Upper lobe of right lung (tissue), 1 donor: ENCODE results near the gene LGR6. TPM values are rescaled to one million over a fixed set of nuclear protein-coding genes. Genes with fewer than 3 reads are reported as not detected.

ENCODE experiments used
- ATAC-seq: fragments of 200-7000 bp; cut with Tn5 transposase; one replicate; pipeline ENCODE4 v1.9.1; 2020; ENCODE audit warnings: mild to moderate bottlenecking, moderate library complexity
- DNase-seq: peaks from one replicate; pipeline ENCODE4 v3.0.0-alpha.2; 2020
- H3K27ac ChIP-seq: fragments of 200-600 bp; one replicate; pipeline ENCODE4 v1.8.0; 2022
- H3K27me3 ChIP-seq: fragments of 200-600 bp; one replicate; pipeline ENCODE4 v1.8.0; 2022; ENCODE audit warnings: mild to moderate bottlenecking
- H3K36me3 ChIP-seq: fragments of 200-600 bp; one replicate; pipeline ENCODE4 v1.8.0; 2022
- H3K4me1 ChIP-seq: fragments of 200-600 bp; one replicate; pipeline ENCODE4 v1.8.0; 2022
- H3K4me3 ChIP-seq: fragments of 200-600 bp; one replicate; pipeline ENCODE4 v1.8.0; 2022; ENCODE audit warnings: mild to moderate bottlenecking
- H3K9me3 ChIP-seq: fragments of 200-600 bp; one replicate; pipeline ENCODE4 v1.8.0; 2022
- intact Hi-C: fragments of 100-400 bp; cut with DNase I; formaldehyde crosslinking; loops from one replicate; pipeline ENCODE4 v1.11.0; 2022
- total RNA-seq: library from RNA; stranded (reverse); fragmentation: NEBNext Ultra II Directional; extraction: Animal tissue kit (Norgen Biotek cat#: 25700); gene quantifications from one replicate; pipeline ENCODE4 v1.2.1, GENCODE V29; 2021
- TF ChIP-seq, protein P1 (sequence below): fragments of 200-600 bp; IDR thresholded peaks from one replicate; pipeline ENCODE4 v1.8.0; 2022; ENCODE audit warnings: antibody characterized with exemption
- donor health status: DM: no; HTN: yes; CAD: no; lungs with severe emphysema.

Gene LGR6
- total RNA-seq, 1 donor from 2014 or later: 1.8 TPM

DNA sequence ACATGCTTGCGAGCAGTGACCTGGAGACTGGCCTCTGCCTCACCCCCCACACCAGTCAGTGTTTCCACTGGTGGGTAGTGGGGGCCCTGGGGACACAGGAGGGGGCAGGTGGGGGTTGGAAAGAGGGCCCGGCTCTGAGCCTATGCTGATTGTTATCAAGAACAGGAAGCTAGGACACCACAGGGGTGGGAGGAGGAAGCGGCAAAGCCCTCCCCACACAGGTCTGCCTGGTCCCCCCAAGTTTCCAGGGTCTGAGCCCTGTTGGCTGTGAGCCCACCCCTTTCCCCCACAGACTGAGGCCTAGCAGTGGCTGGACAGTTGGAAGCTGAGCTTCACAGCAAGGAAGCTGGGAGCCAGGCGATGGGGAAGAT is 31.6 kb upstream of the LGR6 start:
- H3K4me3 ChIP-seq: no peak overlapping the region
- no peaks in the 10 kb centered on the region for H3K27me3 ChIP-seq
- no peaks in the 10 kb centered on the region for H3K9me3 ChIP-seq
- peaks cover 8% of the 10 kb centered on the region for H3K4me1 ChIP-seq
- peak overlapping the region; percentile 58 for H3K27ac ChIP-seq
- intact Hi-C loops: no loop called here
- TF ChIP-seq, protein P1, sequence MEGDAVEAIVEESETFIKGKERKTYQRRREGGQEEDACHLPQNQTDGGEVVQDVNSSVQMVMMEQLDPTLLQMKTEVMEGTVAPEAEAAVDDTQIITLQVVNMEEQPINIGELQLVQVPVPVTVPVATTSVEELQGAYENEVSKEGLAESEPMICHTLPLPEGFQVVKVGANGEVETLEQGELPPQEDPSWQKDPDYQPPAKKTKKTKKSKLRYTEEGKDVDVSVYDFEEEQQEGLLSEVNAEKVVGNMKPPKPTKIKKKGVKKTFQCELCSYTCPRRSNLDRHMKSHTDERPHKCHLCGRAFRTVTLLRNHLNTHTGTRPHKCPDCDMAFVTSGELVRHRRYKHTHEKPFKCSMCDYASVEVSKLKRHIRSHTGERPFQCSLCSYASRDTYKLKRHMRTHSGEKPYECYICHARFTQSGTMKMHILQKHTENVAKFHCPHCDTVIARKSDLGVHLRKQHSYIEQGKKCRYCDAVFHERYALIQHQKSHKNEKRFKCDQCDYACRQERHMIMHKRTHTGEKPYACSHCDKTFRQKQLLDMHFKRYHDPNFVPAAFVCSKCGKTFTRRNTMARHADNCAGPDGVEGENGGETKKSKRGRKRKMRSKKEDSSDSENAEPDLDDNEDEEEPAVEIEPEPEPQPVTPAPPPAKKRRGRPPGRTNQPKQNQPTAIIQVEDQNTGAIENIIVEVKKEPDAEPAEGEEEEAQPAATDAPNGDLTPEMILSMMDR: no peak
- DNase-seq (peak; percentile 58), ATAC-seq (peak; percentile 7)
- no peaks in the 10 kb centered on the region for H3K36me3 ChIP-seq

DNA sequence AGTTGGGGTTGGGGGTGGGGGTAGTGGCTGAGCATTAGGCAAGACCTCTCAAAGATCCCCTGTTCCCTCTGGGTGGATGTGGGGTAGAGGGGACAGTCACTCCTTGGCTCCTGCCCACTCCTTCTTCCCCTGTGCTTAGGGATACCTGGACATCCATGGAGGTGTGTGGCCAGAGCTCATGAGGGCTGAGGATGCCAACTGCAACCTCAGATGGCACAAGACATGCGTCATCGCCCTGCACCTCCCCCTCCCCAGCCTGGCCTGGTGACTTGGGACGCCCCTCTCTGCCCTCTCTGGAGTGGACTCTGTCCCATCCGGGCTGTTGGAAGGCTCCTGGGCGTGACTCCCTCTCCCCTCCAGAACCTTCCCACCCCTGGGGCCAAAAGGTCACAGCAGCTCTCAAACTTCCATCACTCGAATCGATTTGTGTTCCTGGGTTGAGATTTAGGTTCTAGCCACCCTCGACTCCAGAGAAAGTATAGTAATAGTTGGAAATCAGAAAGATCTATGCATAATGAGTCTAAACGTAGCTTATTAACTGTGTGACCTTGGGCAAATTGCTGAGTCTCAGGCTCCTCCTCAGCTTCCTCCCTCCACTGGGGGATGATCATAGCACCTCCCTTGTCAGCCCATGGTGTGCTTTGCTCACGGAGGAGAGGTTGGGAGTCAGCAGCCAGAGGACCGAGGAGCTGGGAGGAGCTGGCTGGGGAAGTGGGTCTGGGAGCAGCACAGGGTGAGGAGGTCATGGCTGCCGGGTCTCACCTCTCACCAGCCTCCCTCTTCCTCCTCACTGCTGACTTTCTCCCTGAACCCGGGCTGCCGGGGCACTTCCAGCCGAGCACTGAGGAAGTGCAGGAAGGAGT is 30.9 kb upstream of the LGR6 start:
- TF ChIP-seq, protein P1: no peak
- Histone ChIP-seq H3K27ac (peak overlapping the region; percentile 58), H3K9me3 (no peaks in the 10 kb centered on the region), H3K36me3 (no peaks in the 10 kb centered on the region), H3K27me3 (no peaks in the 10 kb centered on the region), H3K4me3 (no peak overlapping the region), H3K4me1 (peaks cover 10% of the 10 kb centered on the region)
- peak; percentile 61 for DNase-seq
- no peak for ATAC-seq
- intact Hi-C loops: no loop called here

DNA sequence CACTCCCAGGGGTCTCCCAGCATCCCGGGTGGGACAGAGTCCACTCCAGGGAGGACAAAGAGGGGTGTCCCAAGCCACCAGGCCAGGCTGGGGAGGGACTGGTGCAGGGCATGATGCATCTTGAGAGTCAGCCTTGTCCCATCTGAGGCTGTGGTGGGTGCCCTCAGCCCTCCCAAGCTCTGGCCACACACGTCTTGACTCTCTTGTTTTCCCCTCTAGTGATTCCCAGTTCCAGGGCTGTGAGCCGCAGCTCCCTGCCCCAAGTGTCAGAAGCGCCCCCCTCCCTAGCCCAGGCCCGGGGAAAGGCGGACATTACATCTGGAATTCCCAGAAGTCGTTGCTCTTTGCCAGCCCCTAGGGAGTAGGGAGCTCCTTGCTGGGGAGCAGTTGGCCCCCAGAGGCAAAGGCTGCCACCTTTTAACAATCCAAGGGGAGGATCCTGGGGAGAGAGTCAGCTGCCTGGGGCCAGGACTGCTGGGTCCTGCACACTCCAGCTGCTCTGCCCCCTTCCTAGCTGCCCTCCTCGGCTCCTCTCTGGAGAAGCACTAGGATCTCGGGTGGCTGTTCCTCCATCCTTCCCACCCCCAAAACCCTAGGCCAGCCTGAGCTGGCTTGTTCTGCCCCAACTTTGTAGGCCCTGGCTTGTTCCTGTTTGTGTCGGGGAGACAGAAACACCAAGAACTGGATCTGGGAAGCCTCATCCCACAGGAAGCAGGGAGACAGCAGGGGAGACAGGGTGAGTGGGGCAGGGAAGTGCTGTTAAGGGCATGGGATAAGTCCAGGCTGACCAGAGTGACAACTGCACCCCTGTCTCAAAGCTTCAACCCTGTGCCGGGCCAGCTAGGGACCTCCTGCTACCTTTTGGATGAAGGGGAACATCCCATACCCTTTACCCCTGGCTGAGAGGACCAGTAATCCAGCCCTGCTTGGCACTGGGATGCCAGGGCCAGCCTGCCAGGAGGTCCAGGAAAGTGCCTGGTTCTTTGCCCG is 30.0 kb upstream of the LGR6 start:
- ATAC-seq (no peak), DNase-seq (peak; percentile 46)
- TF ChIP-seq, protein P1: no peak
- Histone ChIP-seq H3K4me3 (no peak overlapping the region), H3K27ac (peak overlapping the region; percentile 58), H3K9me3 (no peaks in the 10 kb centered on the region), H3K4me1 (peaks cover 11% of the 10 kb centered on the region), H3K36me3 (no peaks in the 10 kb centered on the region), H3K27me3 (no peaks in the 10 kb centered on the region)
- intact Hi-C loops: no loop called here

DNA sequence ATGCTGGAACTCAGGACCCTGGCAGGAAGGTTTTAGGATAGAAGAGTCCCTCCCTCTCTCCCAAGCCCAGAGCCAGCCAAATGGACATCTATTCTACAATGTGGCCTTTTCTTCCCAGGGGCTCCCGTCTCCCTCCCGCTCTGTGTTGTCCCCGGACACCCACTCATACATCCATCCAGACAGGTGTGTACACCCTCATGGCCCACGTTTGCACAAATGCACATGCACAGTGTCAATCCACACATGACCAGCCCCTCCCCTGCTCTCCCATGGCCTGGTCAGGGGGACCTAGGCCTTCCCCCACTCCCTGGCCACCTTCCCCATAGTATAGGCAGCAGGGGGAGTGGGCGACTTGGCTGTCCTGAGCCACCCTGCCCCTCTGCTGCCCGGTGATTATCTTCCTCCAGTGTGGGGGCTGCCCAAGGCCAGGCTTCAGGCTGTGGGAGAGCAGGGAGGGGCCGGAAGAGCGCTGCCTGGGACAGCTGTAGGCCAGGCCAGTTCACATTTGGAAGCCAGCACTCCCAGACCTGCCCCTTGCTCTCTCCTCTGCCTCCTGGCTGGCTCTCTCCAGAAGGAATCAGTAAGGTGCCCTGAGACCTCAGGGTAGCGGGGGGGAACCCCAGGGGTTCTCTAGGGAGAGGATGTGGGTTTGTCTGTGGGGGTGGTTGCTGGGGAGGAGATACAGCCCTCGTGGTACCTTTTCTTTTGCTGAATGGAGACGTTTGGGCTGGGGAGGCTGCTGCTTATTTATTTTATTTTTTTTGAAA is 29.1 kb upstream of the LGR6 start:
- Histone ChIP-seq H3K27me3 (no peaks in the 10 kb centered on the region), H3K36me3 (no peaks in the 10 kb centered on the region), H3K9me3 (no peaks in the 10 kb centered on the region), H3K27ac (no peak overlapping the region), H3K4me3 (no peak overlapping the region), H3K4me1 (peaks cover 11% of the 10 kb centered on the region)
- TF ChIP-seq, protein P1: no peak
- DNase-seq: peak; percentile 48
- ATAC-seq: no peak
- intact Hi-C loops: no loop called here

DNA sequence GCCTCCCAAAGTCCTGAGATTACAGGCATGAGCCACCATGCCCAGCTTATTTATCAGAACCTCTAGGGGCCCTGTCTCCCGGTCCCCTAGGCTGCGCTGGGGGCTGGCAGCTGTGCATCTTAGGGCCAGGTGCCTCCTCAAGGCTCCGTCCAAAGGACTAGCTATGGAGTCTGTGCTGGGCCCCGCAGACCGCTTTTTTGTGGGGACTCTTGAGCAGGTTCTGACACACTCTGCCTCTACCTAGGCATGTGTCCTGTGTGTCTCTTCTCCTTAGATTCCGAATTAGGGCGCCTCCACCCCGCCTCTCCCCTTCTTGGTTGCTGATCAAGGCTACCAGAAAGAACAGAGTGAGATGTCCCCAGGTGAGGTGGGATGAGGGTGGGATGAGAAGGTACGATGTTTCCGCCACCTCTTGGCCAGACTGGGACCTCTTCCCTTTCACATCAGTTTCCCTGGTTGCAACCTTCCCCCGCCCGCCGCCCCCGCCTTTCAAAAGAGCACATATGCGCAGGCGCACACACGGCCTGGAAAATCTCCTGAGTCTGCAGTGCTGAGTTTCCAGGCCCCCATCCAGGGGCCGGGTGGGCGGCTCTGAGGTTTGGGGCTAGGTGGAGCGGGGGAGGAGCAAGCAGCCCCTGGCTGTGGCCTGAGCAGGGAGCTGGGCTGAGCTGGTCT is 28.2 kb upstream of the LGR6 start:
- H3K4me3 ChIP-seq: no peak overlapping the region

More for the DNA sequence above, 28.2 kb upstream of the LGR6 start:
- intact Hi-C loops: no loop called here
- Histone ChIP-seq H3K9me3 (no peaks in the 10 kb centered on the region), H3K27me3 (no peaks in the 10 kb centered on the region), H3K27ac (peak overlapping the region; percentile 47), H3K36me3 (no peaks in the 10 kb centered on the region), H3K4me1 (peaks cover 11% of the 10 kb centered on the region)
- ATAC-seq (no peak), DNase-seq (peak; percentile 57)
- TF ChIP-seq, protein P1: no peak
